RWPE1 (cell line): ENCODE results near the gene CATSPER1.

ENCODE experiments used
- CTCF ChIA-PET: fragments of 350-600 bp; sonication (Branson Sonifier 250); formaldehyde crosslinking; extraction: SDS; loops from one replicate; lab custom pipeline; 2021; lab: Yijun Ruan, JAX
- POLR2A ChIA-PET: fragments of 400-600 bp; formaldehyde crosslinking; extraction: SDS; loops from one replicate; lab custom pipeline; 2020; ENCODE audit warnings: antibody characterized with exemption; ENCODE audit not compliant: low non-redundant PET; lab: Yijun Ruan, JAX
- DNase-seq: peaks from one replicate; pipeline ENCODE4 v3.0.0; 2012; ENCODE audit warnings: low spot score
- H3K27ac ChIP-seq: fragments of 450-650 bp; 2 replicates; pipeline ENCODE4 v1.5.1; 2017
- TF ChIP-seq, protein P1 (sequence below): fragments of 450-650 bp; conservative IDR thresholded peaks from 2 replicates; pipeline ENCODE4 v1.5.1; 2017; ENCODE audit warnings: low read depth, mild to moderate bottlenecking

The CATSPER1 gene

DNA sequence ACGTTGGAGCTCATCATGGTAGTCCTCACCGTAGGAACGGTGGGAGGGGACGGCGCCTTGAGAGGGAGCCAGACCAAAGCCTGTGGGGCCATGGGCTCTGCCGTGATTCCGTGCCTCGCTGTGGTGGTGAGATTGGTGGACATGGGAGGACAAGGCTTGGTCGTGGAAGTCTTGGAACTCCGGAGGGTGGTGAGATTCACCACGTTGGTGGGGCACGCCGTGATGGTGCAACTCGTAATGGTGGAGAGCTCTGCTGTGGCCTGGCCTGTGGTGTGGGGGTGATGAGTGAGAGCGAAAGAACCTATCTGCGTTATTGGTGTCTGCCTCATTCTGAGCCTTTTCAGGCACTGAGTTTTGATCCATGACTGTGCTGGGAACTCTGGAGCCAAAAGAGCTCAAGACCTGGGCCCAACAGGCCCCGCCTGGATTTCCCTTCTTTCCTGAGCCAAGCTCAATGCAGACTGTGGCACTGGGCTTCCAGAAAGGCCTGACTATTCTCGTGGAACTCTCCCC lies at the start of gene CATSPER1:
CATSPER1 (minus strand) TSS at position 463 of the 513 bp plus-strand sequence; CDS start at position 363, 100 bp downstream.
- no peak within 1 kb of the TSS for H3K27ac ChIP-seq

DNA sequence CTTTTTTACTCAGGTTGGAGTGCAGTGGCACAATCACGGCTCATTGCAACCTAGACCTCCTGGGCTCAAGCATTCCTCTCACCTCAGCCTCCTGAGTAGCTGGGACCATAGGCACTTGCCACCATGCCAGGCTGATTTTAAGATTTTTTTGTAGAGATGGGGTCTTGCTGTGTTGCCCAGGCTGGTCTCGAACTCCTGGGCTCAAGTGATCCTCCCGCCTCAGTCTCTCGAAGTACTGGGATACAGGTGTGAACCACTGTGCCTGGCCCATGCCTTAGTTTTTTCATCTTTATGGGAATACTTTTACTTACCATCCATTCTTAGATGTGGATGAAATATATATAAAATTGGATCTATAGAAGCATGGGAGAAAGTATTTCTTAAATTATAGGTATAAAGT lies 49.0 kb upstream of the CATSPER1 start:
- CTCF ChIA-PET, result interaction anchor here (0.6 kb wide), 2 partner anchors 55 to 86 kb away, joined by 3 to 6 read pairs; no protein-coding TSS in a partner anchor
- H3K27ac ChIP-seq, result no peak overlapping the region
- POLR2A ChIA-PET, result interaction anchor here (0.7 kb wide), 1 partner anchor 177 kb away, joined by 8 read pairs; no protein-coding TSS in a partner anchor
- TF ChIP-seq, protein P1, sequence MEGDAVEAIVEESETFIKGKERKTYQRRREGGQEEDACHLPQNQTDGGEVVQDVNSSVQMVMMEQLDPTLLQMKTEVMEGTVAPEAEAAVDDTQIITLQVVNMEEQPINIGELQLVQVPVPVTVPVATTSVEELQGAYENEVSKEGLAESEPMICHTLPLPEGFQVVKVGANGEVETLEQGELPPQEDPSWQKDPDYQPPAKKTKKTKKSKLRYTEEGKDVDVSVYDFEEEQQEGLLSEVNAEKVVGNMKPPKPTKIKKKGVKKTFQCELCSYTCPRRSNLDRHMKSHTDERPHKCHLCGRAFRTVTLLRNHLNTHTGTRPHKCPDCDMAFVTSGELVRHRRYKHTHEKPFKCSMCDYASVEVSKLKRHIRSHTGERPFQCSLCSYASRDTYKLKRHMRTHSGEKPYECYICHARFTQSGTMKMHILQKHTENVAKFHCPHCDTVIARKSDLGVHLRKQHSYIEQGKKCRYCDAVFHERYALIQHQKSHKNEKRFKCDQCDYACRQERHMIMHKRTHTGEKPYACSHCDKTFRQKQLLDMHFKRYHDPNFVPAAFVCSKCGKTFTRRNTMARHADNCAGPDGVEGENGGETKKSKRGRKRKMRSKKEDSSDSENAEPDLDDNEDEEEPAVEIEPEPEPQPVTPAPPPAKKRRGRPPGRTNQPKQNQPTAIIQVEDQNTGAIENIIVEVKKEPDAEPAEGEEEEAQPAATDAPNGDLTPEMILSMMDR, result no peak
- DNase-seq, result no peak

More for the DNA sequence above, at the start of gene CATSPER1:
- CTCF ChIA-PET, result interaction anchor here (0.6 kb wide), 2 partner anchors 242 to 533 kb away, joined by 3 read pairs; no protein-coding TSS in a partner anchor
- DNase-seq, result no peak
- POLR2A ChIA-PET, result no interaction called here
- TF ChIP-seq, protein P1, result no peak

DNA sequence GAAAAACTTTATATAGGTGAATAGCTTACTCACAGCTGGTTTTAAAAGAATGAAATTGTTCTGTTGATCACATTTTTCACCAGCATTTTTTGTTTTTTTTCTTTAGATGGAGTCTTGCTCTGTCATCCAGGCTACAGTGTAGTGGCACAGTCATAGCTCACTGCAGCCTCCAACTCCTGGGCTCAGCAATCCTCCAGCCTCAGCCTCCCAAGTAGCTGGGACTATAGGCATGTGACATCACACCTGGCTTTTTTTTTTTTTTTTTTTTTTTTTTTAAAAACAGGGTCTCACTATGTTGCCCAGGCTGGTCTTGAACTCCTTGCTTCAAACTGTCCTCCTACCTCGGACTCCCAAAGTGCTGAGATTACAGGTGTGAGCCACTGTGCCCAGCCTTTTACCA lies 47.4 kb upstream of the CATSPER1 start:
- TF ChIP-seq, protein P1, result no peak
- no peak overlapping the region for H3K27ac ChIP-seq
- CTCF ChIA-PET, result no interaction called here
- DNase-seq, result no peak
- POLR2A ChIA-PET, result no interaction called here

DNA sequence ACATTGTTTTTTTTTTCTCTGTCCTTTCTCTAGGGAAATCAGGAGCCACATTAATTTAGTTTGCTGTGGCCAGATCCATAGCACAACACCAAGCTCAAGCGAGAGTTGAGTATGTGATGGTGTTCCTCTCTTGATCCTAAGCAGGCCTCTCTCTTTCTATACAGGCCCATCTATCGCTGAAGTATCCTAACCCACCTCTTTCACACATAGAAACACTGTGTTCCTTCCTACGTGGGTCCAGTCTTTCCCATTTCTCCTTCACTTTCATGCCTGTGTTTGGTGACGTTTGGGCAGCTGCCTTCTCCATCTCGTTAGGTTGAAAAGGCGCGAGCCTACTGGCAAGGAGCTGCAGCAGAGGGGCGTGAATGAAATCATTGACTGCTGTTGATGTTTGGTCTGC lies 46.2 kb upstream of the CATSPER1 start:
- ChIA-PET CTCF (no interaction called here), POLR2A (no interaction called here)
- H3K27ac ChIP-seq, result no peak overlapping the region
- TF ChIP-seq, protein P1, result no peak
- DNase-seq, result no peak

DNA sequence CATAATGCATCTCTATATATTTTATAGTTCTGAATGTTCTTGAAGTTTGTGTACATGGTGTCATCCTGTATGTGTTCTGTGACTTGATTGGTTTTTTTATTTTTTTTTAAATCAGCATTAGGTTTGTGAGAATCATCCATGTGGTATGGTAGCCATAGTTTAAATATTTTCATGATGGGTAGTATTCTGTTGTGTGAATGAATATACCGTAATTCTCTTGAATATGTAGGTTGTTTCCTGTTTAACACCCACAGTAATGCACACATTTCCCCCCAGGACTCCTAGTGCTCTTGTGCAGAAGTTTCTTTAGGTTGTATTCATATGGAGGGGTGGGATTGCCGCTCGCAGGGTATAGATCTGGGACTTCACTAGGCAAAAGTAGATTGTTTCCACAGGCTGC lies 45.8 kb upstream of the CATSPER1 start:
- TF ChIP-seq, protein P1, result no peak
- no peak for DNase-seq
- H3K27ac ChIP-seq, result no peak overlapping the region
- POLR2A ChIA-PET, result no interaction called here
- CTCF ChIA-PET, result interaction anchor here (0.6 kb wide), 1 partner anchor 44 kb away, joined by 5 read pairs; no protein-coding TSS in a partner anchor

DNA sequence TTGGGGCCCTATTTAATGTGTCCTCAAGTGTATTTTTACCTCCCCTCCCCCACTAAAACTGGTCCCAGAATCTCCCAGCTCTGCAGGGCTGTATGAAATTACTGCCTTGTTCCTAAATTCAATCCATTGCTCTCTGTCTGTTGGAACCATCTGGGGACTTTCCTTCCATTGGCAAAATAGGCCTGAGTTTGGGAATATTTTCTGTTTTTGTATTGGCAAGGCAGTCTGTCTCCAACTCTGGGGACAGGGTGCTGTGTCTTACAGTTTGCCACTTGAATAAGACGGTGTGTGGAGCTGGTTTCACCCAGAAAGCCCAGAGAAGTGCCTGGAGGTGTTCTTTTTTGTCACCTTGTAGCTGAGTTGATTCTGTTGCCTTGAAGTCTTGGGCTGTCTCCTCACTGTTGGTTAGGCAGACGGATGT lies 45.1 kb upstream of the CATSPER1 start:
- POLR2A ChIA-PET, result no interaction called here
- CTCF ChIA-PET, result interaction anchor here (1.0 kb wide), 1 partner anchor 151 kb away, joined by 4 read pairs; no protein-coding TSS in a partner anchor
- DNase-seq, result no peak
- H3K27ac ChIP-seq, result peak overlapping the region; percentile 95
- TF ChIP-seq, protein P1, result no peak
